ENCODE data around the gene LRRC9.
"Not testable (repeated sequence)": the region's sequence is repeated elsewhere in the genome, so short reads cannot be mapped to it uniquely, and the experiment has no call there.

Gene LRRC9

DNA sequence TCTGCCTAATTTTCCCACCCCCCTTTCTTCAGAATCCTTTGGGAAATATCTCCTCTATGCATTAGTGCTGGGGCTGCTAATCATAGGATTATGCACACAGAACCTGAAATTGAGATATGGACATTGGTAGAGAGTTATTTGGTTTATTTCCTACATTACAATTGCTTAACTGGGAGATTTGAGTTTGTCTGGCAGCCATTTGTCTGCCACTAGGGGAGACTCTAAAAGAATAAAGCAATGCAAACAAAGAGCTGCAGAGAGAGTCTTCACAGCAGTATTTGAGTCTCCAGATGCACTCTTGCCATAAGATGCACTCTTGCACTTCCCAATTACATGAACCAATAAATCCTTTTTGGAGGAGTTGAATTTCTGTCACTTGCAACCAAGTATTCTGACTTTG lies 159.8 kb downstream of the LRRC9 start:
- no peak for DNase-seq

DNA sequence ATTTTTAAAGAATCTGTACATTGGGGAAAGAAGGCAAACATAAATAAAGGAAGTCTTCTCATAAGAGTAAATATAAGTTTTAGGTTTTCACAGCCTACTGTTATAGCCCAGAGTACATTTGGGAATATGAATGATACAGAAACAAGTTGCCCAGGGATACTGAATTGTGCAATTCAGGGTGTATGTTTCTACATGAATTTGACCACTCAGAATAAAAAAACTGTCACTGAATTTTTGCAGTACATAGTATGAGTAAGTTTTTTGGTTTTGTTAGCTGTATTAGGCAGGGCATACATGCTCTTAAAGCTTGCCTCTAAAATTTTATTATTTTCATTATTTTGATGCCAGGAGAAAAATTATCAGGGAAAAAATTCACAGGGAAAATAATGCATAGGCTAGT lies 165.1 kb downstream of the LRRC9 start:
- DNase-seq: no peak

DNA sequence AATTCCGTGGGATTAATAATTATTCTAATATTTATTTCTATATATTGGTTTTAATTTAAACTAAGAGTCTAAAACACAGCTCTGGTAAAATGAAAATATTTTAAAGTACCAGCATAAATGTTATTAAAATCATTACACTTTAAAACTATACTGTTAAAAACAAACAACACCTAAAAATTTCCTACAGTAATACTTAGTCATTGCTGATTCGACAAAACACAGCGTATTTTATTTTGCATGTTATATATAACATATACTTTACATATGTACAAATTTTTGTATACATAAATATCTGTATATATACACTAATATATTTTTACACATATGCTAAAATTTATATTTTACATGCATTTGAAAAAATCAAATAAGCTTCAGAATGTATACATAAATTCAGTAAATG lies 165.7 kb downstream of the LRRC9 start:
- DNase-seq: no peak

DNA sequence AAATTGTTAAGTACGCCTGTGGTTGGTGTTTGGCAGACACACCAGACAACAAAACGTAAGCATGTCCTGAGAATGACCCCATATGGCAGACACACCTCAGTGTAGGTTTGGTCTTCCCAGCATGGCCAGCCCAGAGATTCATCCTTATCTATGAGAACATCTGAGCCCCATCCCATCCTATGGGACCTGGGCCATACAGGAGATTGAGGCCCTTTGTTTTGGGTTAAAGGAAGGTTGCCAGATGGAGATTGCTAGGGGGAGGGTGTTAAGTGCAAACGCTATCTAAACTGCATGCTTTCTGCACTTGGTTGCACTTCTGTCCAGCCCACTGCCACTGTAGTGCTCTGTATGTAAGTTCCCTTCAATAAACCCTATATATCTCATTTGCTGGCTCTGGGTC lies 167.7 kb downstream of the LRRC9 start:
- no peak for DNase-seq

DNA sequence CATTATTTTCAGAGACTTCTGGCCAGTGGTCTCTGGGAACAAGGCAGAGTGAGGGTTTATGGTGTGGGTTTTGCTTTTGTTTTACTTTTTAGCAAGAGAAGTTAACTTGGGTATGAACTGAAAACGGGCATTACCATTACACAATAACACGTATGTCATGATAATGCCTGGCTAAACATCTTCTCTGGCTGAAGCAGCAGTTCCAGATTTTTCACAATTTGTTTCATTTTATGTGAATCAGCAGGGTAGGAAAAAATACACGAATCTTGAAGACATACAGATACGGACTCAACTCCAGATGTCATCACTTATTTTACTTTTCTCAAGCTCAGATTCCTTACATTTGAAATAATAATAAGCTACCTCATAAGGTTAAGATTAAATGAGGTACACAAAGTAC lies 169.3 kb downstream of the LRRC9 start:
- DNase-seq: no peak

DNA sequence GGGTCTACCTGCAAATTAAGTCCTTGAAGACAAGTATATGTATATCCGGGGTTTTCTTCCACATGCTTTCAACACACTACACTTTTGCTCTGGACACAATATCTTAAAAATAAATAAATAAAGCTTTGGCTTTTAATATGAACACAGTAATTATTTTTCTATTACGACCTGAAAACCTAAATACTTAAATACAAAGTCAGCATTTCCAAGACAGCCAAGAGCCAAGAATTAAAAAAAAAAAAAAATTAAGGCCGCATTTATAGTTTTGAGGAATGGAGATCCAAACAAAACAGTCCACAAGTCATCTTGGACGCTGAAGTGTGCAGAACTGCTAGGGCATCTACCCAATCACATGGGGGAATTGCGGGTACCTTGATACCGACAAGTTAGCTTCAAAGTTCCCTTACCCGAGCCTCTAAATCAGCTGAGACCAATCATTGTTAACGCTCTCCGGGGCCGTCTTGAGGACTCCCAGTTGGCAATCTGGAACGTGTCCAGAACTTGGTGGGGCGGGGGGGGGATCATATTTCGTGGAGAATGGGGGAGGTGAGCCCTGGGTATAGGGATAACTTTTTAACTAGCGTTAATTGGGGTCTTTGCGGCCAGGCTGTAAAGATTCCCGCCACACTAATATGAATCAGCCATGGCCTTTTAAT lies 171.0 kb downstream of the LRRC9 start:
- DNase-seq: no peak

DNA sequence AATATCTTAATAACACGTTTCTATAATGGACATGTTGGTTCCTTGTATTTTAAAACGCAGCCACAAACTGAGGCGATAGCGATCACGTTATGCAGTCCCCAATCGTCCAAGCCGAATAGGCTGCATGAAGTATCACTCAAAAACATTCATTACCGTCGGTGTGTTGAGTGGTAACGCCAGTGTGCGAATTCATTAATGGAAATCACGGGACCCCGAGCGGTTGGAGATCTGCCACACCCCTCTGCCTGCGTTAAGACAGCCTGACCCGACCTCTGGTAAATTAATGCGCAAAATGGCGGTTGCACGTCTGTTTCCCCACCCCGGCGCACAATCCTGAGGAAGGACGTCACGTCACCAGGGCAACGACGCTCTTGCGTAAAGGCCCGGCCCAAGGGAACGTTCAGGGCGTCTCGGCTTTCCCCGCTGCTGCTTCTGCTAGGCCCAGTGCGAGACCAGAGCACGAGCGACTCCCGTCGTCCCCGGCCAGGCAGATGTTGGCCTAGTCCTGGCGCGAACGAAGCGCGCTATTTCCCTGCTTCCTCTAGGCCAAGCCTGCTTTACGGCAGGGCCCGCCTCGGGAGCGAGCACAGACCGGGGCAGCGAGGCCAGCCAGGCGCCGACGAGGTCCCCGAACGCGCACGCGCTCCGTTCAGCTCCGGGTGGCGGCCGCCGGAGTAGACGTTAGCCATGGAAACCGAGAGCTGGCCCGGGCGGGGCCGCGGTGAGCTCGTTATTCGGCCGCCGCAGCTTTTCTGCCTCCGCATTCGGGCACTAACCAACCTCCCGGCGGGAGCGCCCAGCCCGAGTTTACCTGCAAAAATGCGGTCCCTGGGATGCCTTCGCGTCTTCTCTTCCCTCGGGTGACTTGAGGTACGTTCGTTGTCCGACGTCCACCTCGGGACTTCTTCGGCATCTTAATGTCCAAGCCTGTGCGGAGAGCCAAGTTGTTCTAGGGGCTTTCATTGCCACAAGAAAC lies 171.9 kb downstream of the LRRC9 start, which contains the start of gene PCNX4:
TSS of gene PCNX4 (plus strand) at position 374 of the 976 bp plus-strand sequence. CDS start 15,716 bp downstream, outside the sequence.
- peak; percentile 75 to 96 for DNase-seq

DNA sequence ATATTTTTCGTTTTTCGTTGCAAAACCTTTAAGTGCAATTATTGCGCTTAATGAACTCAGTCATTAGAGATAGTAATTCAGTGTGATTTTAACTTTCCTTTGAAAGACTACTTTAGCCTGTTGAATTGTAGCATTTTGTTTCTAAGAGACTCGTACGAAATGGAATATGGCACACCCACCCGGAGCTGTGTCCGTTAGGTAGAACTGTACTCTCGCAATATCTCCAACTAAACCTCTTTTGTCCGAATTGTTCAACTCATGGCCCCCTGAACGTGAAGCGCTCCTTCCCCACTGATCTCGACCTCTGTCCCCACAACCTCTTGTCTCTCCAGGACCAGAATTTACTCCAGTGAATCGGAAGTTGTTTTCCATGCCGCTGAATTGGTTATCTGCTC lies 172.6 kb downstream of the LRRC9 start:
- DNase-seq: peak in 1 of 2 experiments; percentile 5

DNA sequence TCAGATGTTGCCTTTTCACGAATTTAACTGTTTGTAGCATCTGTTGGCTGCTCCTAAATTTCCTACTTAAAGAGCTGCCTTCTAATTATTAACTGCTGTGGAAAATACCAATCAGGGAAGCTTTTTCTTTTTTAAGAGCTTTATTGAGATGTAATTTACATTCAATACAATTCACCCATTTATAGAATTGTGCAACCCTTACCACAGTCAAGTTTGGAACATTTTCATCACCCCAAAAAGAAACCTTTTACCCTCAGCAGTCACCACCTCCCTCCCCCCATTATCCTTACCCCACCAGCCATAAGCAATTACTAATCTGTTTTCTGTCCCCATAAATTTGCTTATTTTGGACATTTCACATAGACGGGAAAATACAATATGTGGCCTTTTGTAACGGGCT lies 173.1 kb downstream of the LRRC9 start:
- DNase-seq: no peak

DNA sequence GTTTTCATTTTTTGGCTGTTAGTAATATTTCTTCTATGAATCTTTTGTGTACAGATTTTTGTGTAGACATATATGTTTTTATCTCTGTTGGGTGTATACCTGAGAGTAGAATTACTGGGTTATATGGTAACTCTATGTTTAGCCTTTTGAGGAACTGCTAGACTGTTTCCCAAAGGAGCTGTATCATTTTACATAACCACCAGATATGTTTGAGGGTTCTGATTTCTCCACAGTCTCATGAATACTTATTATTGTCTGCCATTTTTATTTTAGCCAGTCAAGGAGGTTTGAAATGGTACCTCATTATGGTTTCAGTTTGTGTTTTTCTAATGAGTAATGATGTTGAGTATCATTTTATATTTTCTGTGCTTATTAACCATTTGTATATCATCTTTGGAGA lies 173.7 kb downstream of the LRRC9 start:
- no peak for DNase-seq

DNA sequence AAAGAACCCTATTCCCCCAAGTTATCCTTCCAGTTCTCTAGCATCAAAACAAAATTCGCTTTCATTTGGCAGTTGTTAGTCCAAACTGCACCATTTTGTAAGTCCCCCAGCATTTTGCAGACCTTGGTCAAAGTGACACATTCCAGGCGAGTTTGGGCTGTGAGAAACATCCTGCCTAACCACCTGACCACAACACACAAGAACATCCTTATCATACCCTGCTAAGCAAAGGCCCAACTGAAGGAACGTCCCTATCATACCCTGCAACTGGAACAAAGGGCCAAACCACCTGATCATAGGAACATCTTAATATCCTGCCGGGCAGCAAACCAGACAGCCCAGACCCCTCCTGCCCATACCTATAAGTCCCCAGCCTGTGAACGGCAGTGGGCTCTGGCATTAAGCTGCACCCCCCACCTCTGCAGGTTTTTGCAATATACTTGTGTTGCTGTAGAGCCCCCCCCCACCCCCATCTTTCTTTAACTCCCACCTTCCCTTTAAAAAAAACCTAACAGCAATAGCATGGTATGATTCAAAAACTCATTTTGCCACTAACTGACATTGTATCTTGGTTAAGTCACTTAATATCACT lies 174.5 kb downstream of the LRRC9 start:
- DNase-seq: no peak

DNA sequence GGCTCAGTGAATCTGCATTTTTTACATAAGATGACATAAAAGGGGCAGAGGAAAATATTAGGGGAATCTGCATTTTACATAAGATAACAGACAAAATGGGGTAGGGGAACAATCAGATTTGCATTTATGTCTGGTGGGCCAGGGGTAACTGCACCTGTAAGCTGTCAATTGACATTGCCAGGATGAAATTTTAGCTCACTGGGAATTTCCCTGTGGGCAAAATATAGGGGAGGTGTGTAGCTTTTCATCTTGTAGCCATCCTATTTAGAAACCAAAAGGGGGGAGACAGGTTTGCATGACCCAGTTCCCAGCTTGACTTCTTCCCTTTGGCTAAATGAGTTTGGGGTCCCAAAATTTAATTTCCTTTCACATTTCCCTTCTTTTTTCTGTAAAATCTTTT lies 175.3 kb downstream of the LRRC9 start:
- no peak for DNase-seq

DNA sequence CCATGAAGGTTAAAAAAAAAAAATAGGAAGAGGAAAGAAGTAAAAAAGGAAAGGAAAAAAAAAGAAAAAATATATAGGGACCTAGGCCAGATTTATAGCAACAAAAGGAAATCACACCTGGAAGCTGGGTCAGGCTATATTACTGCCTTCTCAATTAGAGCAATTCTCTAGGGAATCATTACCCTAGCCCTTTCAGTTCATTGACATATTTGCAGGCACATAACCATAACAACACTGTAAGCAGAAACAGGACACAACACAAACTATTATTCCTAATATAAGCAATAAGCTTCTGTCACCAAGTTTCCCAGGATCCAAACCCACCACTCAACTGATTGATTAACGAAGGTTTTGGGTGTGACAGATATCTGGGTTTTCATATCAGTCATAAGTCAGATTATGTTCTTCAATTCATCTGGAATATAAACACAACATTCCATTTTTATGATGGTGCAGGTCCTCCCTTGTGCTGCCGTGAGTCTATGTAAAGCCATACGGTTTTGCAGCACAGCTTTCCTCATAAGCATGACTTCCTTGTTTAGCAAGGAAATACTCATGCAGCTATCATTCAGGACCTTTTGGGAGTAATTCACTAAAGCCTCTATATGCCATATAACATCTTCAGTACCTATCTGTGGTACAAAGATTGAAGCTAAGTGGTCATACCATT lies 176.0 kb downstream of the LRRC9 start:
- DNase-seq: no peak

DNA sequence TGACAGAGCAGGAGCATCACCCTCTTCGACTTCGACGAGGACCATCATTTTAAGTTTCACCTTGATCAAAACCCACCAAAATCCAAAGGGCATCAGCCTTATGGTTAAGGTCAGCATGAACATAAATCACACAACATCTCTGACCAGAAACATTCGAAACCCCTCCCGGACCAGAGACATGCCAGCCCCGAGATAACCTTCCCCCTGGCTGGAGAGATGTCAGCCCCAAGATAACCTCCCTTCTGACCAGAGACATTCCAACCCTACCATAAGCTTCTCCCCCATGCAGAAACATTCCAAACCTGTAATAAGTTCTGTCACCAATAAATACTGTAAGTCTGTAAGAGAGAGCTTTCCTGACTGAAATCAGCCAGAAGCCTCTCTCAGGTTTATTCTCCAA lies 178.0 kb downstream of the LRRC9 start:
- no peak for DNase-seq

DNA sequence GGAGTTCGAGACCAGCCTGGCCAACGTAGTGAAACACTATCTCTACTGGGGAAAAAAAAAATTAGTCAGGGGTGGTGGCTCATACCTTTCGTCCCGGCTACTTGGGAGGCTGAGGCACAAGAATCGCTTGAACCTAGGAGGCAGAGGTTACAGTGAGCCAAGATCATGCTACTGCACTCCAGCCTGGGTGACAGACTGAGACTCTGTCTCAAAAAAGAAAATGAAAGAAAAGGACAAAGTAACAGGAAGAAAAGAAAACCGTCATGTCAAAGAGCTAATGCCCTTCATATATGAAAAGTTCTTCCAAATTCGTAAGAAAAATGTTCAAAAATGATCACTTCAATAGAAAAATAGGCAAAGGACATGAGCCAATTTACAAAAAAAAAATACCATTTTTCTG lies 179.9 kb downstream of the LRRC9 start:
- DNase-seq: not testable (repeated sequence)

DNA sequence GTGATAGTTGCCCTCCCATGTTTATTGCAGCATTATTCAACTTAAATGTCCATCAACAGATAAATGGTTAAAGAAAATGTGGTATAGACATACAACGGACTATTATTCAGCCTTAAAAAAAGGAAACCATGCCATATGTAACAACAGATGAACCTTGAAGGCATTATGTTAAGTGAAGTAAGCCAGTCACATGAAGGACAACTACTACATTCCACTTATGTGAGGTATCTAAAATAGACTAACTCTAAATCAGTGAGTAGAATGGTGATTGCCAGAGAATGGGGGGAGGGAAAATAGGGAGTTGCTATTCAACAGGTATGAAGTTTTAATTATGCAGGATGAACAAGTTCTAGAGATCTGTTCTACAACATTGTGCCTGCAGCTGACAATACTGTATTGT lies 181.8 kb downstream of the LRRC9 start:
- DNase-seq: no peak

DNA sequence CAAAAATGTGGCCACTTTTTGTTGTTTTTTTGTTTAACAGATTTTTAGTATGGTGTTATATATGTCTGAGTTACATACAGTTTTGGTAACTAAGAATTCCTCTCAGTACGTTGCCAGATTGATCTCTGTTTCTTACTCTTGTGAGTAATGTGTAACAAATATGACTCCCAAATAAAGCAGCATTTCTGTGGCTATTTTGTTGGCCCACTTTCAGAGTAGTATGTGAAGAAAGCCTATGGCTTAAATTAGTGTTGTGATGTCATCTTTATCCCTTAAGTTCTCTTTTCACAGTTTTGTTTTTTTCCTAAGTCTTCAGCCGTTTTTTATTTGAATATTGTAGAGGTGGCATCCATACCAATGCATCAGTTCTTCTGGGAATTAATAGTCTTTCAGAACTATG lies 182.4 kb downstream of the LRRC9 start:
- no peak for DNase-seq

DNA sequence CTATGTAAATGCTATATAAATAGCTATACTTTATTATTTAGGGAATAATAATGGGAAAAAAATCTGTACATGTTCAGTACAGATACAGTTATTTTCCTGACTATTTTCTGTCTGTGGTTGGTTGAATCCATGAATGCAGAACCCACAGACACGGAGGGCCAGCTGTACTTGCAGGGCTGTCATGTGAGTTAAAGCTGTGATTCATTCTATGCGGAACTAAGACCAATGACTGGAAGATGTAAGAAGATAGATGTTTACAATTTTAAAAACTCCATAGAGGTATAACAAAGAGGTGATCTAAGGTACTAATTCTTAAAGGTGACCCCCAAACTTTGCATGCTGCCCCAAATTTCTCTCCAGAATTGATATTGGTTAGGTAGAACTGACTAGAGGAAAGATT lies 186.4 kb downstream of the LRRC9 start:
- DNase-seq: no peak

DNA sequence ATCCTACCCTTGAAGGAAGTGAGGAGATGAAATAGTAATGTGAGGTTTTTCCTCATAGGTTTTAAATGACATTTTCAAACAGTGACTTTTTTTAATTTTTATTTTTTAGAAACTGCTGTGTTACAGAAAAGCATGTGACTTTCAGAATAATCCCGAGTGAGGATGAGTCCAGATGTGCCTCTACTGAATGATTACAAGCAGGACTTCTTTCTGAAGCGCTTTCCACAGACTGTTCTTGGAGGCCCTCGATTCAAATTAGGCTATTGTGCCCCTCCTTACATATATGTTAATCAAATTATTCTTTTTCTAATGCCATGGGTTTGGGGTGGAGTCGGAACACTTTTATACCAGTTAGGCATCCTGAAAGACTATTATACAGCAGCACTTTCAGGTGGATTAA lies 187.5 kb downstream of the LRRC9 start:
- no peak for DNase-seq

DNA sequence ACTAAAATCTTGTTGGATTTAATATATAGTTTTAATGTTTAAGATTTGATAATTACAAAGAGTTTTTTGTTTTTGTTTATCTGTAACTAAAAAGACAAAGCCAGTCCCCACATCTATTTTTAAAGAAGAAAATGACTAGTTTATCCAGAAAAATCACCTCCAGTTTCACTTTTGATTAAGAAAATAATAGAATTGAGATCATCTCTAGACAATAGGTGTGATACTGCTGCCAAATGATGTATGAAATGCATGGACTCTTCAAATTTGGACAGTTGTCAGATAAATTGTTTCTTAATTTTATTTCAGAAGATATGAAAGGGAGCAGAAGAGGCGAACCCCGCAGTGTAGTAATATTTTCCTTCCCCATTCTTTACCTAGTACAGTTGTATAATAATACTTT lies 191.8 kb downstream of the LRRC9 start:
- DNase-seq: no peak
